Kidney epithelial cell (primary cell): Measurements from ENCODE around the gene SLC25A40. TPM values are rescaled to one million over a fixed set of nuclear protein-coding genes. Genes with fewer than 3 reads are reported as not detected.
A peak's percentile ranks its signal among the peaks of the same experiment; 100 is the strongest.
"Not testable (repeated sequence)": the region's sequence is repeated elsewhere in the genome, so short reads cannot be mapped to it uniquely, and the experiment has no call there.

Source experiments
- DNase-seq: peaks from one replicate; pipeline ENCODE4 v3.0.0-alpha.2; 2010; ENCODE audit warnings: low read depth
- H3K27me3 ChIP-seq: 2 replicates; pipeline ENCODE4 v1.6.0; 2011; ENCODE audit warnings: low read length; ENCODE audit not compliant: control insufficient read depth, insufficient read depth
- H3K36me3 ChIP-seq: 2 replicates; pipeline ENCODE4 v1.5.1; 2011; ENCODE audit warnings: low read length; ENCODE audit not compliant: control insufficient read depth, insufficient read depth
- H3K4me3 ChIP-seq: 2 replicates; pipeline ENCODE4 v1.5.1; 2011; ENCODE audit warnings: low read depth, mild to moderate bottlenecking, control low read depth, low read length
- CTCF ChIP-seq: IDR thresholded peaks from 2 replicates; pipeline ENCODE4 v1.5.1; 2011; ENCODE audit warnings: mild to moderate bottlenecking, moderate library complexity, low read length, control low read depth, inconsistent platforms; ENCODE audit not compliant: insufficient read depth, poor library complexity, severe bottlenecking
- total RNA-seq: library from RNA; depleted of rRNA; stranded (reverse); fragments of >200 nt; gene quantifications from 2 replicates; pipeline ENCODE4 v1.2.3, GENCODE V29; 2015

SLC25A40 gene
- total RNA-seq = 10.5 and 25.3 TPM in 2 replicates

DNA sequence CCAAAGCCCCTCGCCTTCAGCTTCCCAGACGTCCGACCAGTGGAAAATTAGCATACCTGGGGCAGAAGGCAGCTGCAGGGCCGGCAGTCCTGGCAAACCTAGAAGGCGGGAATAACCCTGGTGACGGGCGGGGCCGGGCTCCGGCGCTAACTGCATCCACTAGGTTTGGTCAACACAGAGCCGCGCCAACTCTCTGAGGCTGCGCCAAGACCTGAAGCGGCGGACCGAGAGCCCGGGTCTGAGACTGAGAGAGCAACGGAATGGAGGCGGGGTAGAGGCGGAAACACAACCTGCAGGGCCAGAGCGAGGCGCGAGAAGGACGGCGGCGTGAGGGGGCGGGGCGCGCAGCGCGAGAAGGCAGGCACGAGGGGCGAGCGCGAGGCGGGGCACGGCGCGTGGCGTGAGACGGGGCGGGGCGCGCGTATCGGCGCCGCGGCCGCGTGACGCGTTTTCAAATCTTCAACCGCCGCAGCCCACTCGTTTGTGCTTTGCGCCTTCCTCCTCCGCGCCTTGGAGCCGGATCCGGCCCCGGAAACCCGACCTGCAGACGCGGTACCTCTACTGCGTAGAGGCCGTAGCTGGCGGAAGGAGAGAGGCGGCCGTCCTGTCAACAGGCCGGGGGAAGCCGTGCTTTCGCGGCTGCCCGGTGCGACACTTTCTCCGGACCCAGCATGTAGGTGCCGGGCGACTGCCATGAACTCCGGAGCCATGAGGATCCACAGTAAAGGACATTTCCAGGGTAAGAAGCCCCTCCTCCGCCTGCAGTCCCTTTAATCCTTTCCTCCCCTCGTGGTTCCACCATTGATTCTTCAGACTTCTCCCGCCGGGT, at the start of gene SLC25A40, which contains the start of gene DBF4:
Gene SLC25A40, minus strand, starts transcription at position 321 of the 829 bp plus-strand sequence. CDS start 17,633 bp downstream, outside the sequence.
Gene DBF4, plus strand, starts transcription at position 454 of the 829 bp plus-strand sequence. Its CDS starts 240 bp downstream, at position 694.
- no peaks in the 10 kb centered on the region for H3K36me3 ChIP-seq
- peak within 1 kb of the TSS; percentile 54 for H3K4me3 ChIP-seq
- no peaks in the 10 kb centered on the region for H3K27me3 ChIP-seq
- peak; percentile 71 for DNase-seq
- no peak for TF ChIP-seq CTCF

DNA sequence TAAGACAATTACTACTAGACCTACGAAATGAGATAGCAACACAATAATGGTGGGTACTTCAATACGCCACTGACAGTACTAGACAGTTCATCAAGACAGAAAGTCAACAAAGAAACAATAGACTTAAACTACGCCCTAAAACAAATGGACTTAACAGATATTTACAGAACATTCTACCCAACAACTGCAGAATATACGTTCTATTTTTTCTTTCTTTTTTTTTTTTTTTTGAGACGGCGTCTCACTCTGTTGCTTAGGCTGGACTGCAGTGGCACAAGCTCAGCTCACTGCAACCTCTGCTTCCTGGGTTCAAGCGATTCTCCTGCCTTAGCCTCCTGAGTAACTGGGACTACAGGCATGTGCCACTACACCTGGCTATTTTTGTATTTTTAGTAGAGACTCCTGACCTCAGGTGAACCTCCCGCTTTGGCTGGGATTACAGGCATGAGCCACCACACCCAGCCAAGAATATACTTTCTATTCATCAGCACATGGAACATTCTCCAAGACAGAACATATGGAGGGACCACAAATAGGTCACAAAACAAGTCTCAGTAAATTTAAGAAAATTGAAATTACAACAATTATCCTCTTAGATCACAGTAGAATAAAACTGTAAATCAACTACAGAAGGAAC, 46.7 kb upstream of the SLC25A40 start:
- not testable (repeated sequence) for H3K36me3 ChIP-seq, DNase-seq, H3K4me3 ChIP-seq, H3K27me3 ChIP-seq

DNA sequence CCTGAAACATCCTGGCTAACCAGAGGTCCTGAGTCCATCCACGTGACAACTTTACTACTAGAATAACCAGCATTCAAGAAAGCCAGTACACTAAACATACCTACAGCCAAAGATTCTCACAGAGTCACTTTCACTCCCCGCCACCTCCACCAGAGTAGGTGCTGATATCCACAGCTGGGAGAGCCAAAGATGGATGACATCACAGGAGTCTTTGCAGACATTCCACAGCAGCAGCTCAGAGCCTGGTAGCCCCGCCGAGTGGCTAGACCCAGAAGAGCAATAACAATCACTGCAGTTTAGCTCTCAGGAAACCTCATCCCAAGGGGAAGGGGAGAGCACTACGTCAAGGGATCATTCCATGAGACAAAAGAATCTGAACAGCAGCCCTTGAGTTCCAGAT, 44.4 kb upstream of the SLC25A40 start:
- H3K4me3 ChIP-seq = no peak overlapping the region
- no peaks in the 10 kb centered on the region for H3K27me3 ChIP-seq
- no peaks in the 10 kb centered on the region for H3K36me3 ChIP-seq
- TF ChIP-seq CTCF = no peak
- DNase-seq = no peak

DNA sequence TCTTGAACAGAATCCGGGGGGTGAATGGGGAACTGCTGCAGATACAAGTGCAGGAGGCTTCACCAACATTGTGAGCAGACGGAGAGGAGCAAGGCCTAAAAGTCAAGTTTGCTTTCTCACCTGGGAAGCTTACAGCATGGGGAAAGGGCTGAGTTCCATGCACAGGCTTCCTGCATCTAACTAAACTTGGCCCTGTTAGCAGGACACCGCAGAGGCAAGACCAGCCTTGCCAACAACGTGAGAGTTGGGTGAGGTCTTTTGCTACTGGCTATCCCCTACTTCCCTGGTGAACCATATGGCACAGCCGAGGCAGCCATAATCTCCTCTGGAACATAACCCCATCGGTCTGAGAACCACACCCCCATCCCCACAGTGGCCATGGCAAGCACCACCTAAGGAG, 43.7 kb upstream of the SLC25A40 start:
- no peaks in the 10 kb centered on the region for H3K27me3 ChIP-seq
- TF ChIP-seq CTCF = no peak
- H3K4me3 ChIP-seq = no peak overlapping the region
- no peak for DNase-seq
- no peaks in the 10 kb centered on the region for H3K36me3 ChIP-seq

GRCh38 chr7:87918740-87919139, 42.6 kb upstream of the SLC25A40 start:
- Histone ChIP-seq H3K4me3 (no peak overlapping the region), H3K27me3 (no peaks in the 10 kb centered on the region), H3K36me3 (no peaks in the 10 kb centered on the region)
- DNase-seq = no peak
- no peak for TF ChIP-seq CTCF

DNA sequence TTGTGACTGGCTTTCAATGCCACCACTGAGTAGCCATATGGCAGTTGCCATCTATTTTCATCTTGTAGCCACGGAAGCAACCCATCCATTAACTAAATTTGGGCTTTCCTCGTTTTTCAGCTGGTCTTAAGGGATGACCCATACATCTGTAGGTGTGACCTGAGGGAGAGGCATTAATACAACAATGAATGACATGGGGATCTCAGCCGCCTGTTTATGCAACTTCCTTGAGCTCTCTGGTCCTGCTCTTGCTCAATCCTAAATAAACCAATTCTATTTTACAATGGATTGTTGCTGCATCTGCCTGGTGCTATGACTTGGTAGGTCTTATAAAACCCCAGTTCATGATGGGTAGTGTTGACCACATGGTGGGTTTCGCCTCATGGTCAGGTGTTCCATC, 36.0 kb upstream of the SLC25A40 start:
- no peak overlapping the region for H3K4me3 ChIP-seq
- DNase-seq = no peak
- no peaks in the 10 kb centered on the region for H3K27me3 ChIP-seq
- no peaks in the 10 kb centered on the region for H3K36me3 ChIP-seq
- no peak for TF ChIP-seq CTCF

GRCh38 chr7:87908814-87909213, 32.7 kb upstream of the SLC25A40 start:
- not testable (repeated sequence) for H3K36me3 ChIP-seq, H3K27me3 ChIP-seq, DNase-seq, H3K4me3 ChIP-seq

GRCh38 chr7:87907136-87907906, 31.2 kb upstream of the SLC25A40 start:
- not testable (repeated sequence) for H3K27me3 ChIP-seq, DNase-seq, H3K4me3 ChIP-seq, H3K36me3 ChIP-seq
